B cell (primary cell): ENCODE data around the gene NKIRAS2. TPM values are rescaled to one million over a fixed set of nuclear protein-coding genes. Genes with fewer than 3 reads are reported as not detected.

Experiments
- ATAC-seq: fragments of 200-7000 bp; cut with Tn5 transposase; one replicate; pipeline ENCODE4 v1.10.0; 2021; ENCODE audit warnings: low read depth, mild to moderate bottlenecking, moderate number of reproducible peaks, moderate library complexity
- CTCF ChIA-PET: fragments of 350-600 bp; sonication (Branson Sonifier 250); formaldehyde crosslinking; loops from one replicate; lab custom pipeline; 2021; ENCODE audit warnings: antibody characterized with exemption, inconsistent platforms; lab: Charles Lee
- POLR2A ChIA-PET: fragments of 350-600 bp; sonication (Branson Sonifier 250); formaldehyde crosslinking; loops from one replicate; lab custom pipeline; 2021; ENCODE audit warnings: antibody characterized with exemption; lab: Charles Lee
- DNase-seq: peaks from one replicate; pipeline ENCODE4 v3.0.0; 2013
- H2AFZ ChIP-seq: 2 replicates; pipeline ENCODE4 v1.6.1; 2012; ENCODE audit warnings: mild to moderate bottlenecking, low read depth, low read length; ENCODE audit not compliant: insufficient read depth, poor library complexity, severe bottlenecking
- H3K27ac ChIP-seq, 2 donors: 1 replicate in 1 of 2; 2 replicates in 1 of 2; pipeline ENCODE4 v1.5.1; 2012 to 2013; ENCODE audit warnings: low read length in 2 of 2, mild to moderate bottlenecking in 2 of 2, moderate library complexity in 1 of 2
- H3K27me3 ChIP-seq, 4 experiments: fragments of 200-600 bp in 1 of 4; sonication (generic) in 1 of 4; replicated peaks in 1 of 4; 1 replicate in 2 of 4; 2 replicates in 2 of 4; pipeline versions ENCODE4 v1.6.1 to v1.7.0; 2013 to 2016; ENCODE audit warnings: low read length in 3 of 4, mild to moderate bottlenecking in 2 of 4, mixed read lengths in 1 of 4, moderate library complexity in 1 of 4; ENCODE audit not compliant: insufficient read depth in 4 of 4, control insufficient read depth in 3 of 4; ENCODE audit errors: control extremely low read depth in 1 of 4
- H3K36me3 ChIP-seq, 2 experiments: replicated peaks in 1 of 2; 1 replicate in 1 of 2; 2 replicates in 1 of 2; pipeline versions ENCODE4 v1.6.1 to v1.7.1; 2013; ENCODE audit warnings: low read length in 1 of 2; ENCODE audit not compliant: insufficient read depth in 2 of 2, control insufficient read depth in 1 of 2; ENCODE audit errors: control extremely low read depth in 1 of 2, extremely low read depth in 1 of 2
- H3K4me1 ChIP-seq, 2 donors: fragments of 200-600 bp in 1 of 2; sonication (generic) in 1 of 2; 1 replicate in 1 of 2; 2 replicates in 1 of 2; pipeline versions ENCODE4 v1.5.1 to v1.6.1; 2013 to 2017; ENCODE audit warnings: low read length in 2 of 2; ENCODE audit not compliant: control insufficient read depth in 2 of 2, insufficient read depth in 2 of 2
- H3K4me2 ChIP-seq: replicated peaks from 2 replicates; pipeline ENCODE3; 2012; ENCODE audit warnings: mild to moderate bottlenecking, low read depth, low read length; ENCODE audit not compliant: poor library complexity, severe bottlenecking
- H3K4me3 ChIP-seq, 5 experiments: fragments of 200-600 bp in 1 of 5; sonication (generic) in 1 of 5; 1 replicate in 3 of 5; 2 replicates in 2 of 5; pipeline versions ENCODE4 v1.5.1 to v1.7.0; 2011 to 2016; ENCODE audit warnings: low read length in 4 of 5, mild to moderate bottlenecking in 4 of 5, low read depth in 2 of 5, control low read depth in 1 of 5, moderate library complexity in 1 of 5; ENCODE audit not compliant: insufficient read depth in 1 of 5; ENCODE audit errors: control extremely low read depth in 1 of 5, extremely low read depth in 1 of 5
- H3K79me2 ChIP-seq: fragments of 200-600 bp; sonication (generic); one replicate; pipeline ENCODE4 v1.6.0; 2016; ENCODE audit warnings: low read length; ENCODE audit not compliant: control insufficient read depth, insufficient read depth
- H3K9ac ChIP-seq: fragments of 200-600 bp; sonication (generic); 2 replicates; pipeline ENCODE4 v1.6.1; 2017; ENCODE audit warnings: mild to moderate bottlenecking, low read length, moderate library complexity
- H3K9me3 ChIP-seq, 3 donors: one replicate each; pipeline versions ENCODE4 v1.6.1 to v1.7.1; 2013; ENCODE audit warnings: low read length in 2 of 3; ENCODE audit not compliant: control insufficient read depth in 2 of 3, insufficient read depth in 1 of 3; ENCODE audit errors: control extremely low read depth in 1 of 3
- H4K20me1 ChIP-seq: 2 replicates; pipeline ENCODE4 v1.6.0; 2012; ENCODE audit warnings: mild to moderate bottlenecking, low read length; ENCODE audit not compliant: insufficient read depth, control insufficient read depth, poor library complexity, severe bottlenecking
- H3K27ac Mint-ChIP-seq: one replicate; pipeline ENCODE4 v1.8.0; 2021; ENCODE audit warnings: mixed read lengths
- H3K27me3 Mint-ChIP-seq: one replicate; pipeline ENCODE4 v1.8.0; 2021; ENCODE audit warnings: mixed read lengths
- H3K4me1 Mint-ChIP-seq: one replicate; pipeline ENCODE4 v1.8.0; 2021; ENCODE audit warnings: mixed read lengths
- H3K4me3 Mint-ChIP-seq: one replicate; pipeline ENCODE4 v1.8.0; 2021; ENCODE audit warnings: mixed read lengths
- H3K9me3 Mint-ChIP-seq: one replicate; pipeline ENCODE4 v1.8.0; 2022; ENCODE audit warnings: mixed read lengths; ENCODE audit not compliant: insufficient read depth
- CTCF ChIP-seq: fragments of 200-600 bp; IDR thresholded peaks from one replicate; pipeline ENCODE4 v1.8.0; 2022; ENCODE audit warnings: antibody characterized with exemption, mild to moderate bottlenecking
- EZH2 ChIP-seq: IDR thresholded peaks from 2 replicates; pipeline ENCODE4 v1.6.1; 2012; ENCODE audit warnings: borderline replicate concordance, low read depth, mild to moderate bottlenecking, moderate library complexity, low read length; ENCODE audit not compliant: insufficient read depth, poor library complexity, severe bottlenecking
- WGBS: methylation state at CpG from one replicate; pipeline ENCODE4 v1.1.5; 2013; ENCODE audit warnings: missing lambda C conversion rate; ENCODE audit not compliant: insufficient coverage; 5-methylcytosine and 5-hydroxymethylcytosine counted together
- intact Hi-C: fragments of 100-400 bp; cut with micrococcal nuclease; formaldehyde crosslinking; loops from one replicate; pipeline ENCODE4 v1.10.0; 2022
- polyA plus RNA-seq: library from polyadenylated mRNA; depleted of rRNA; stranded (reverse); fragments of >200 nt; gene quantifications from 2 replicates; pipeline ENCODE4 v1.2.3, GENCODE V29; 2012
- total RNA-seq, 2 donors: library from RNA; stranded (reverse); fragments of 120-200 nt in 1 of 2; gene quantifications; 1 replicate in 1 of 2; 2 replicates in 1 of 2; pipeline versions ENCODE4 v1.2.3 to v1.2.4, GENCODE V29; 2013 to 2022

The NKIRAS2 gene
- total and polyA plus RNA-seq, 2 donors (not counting 1 experiment from before 2014, with no cell fraction given): 22.0 to 29.2 TPM

- peaks cover 17 to 66% of the 10 kb centered on the region in 2 experiments for H3K36me3 ChIP-seq
- ChIA-PET POLR2A (no interaction called here), CTCF (interaction anchor here (1.0 to 1.4 kb wide), 2 partner anchors 17 to 19 kb away, joined by 3 to 4 read pairs; partner anchors contain the start of gene DNAJC7)
- H3K4me3 ChIP-seq: no peak overlapping the region
- H3K4me1 ChIP-seq: peaks cover 20 to 29% of the 10 kb centered on the region in 2 donors
- DNase-seq (no peak), ATAC-seq (no peak)
- no peak overlapping the region for H3K4me3 Mint-ChIP-seq
- H3K4me2 ChIP-seq: no peak overlapping the region
- no peak overlapping the region for H3K27ac Mint-ChIP-seq
- peaks cover 27% of the 10 kb centered on the region for H4K20me1 ChIP-seq
- peaks cover 33% of the 10 kb centered on the region for H3K79me2 ChIP-seq
- peaks cover 28% of the 10 kb centered on the region for H3K4me1 Mint-ChIP-seq
- WGBS: no CpG with 5 or more reads among the region's 2 CpGs
- intact Hi-C loops: no loop called here
- H3K27me3 ChIP-seq: no peaks in the 10 kb centered on the region
- no peak overlapping the region for H3K9ac ChIP-seq
- no peaks in the 10 kb centered on the region for H3K9me3 ChIP-seq
- TF ChIP-seq CTCF (no peak), EZH2 (no peak)
- H3K9me3 Mint-ChIP-seq: no peaks in the 10 kb centered on the region
- no peak overlapping the region for H3K27ac ChIP-seq
- H3K27me3 Mint-ChIP-seq: no peaks in the 10 kb centered on the region
- no peak overlapping the region for H2AFZ ChIP-seq
Measured at GRCh38 chr17:41998497-41998896, 21.4 kb upstream of the NKIRAS2 start.

- Histone ChIP-seq H3K4me1 (peaks cover 16 to 22% of the 10 kb centered on the region in 2 donors), H3K36me3 (peaks cover 13 to 53% of the 10 kb centered on the region in 2 experiments), H3K27me3 (no peaks in the 10 kb centered on the region), H3K4me2 (no peak overlapping the region), H3K9ac (no peak overlapping the region), H2AFZ (no peak overlapping the region), H3K9me3 (no peaks in the 10 kb centered on the region), H3K79me2 (peaks cover 47% of the 10 kb centered on the region), H4K20me1 (peaks cover 44% of the 10 kb centered on the region), H3K27ac (no peak overlapping the region), H3K4me3 (no peak overlapping the region)
- no peak for DNase-seq
- intact Hi-C loops: no loop called here
- WGBS: 100% methylated on average over 1 of the region's 3 CpGs
- ATAC-seq: no peak
- no peak for TF ChIP-seq CTCF
- TF ChIP-seq EZH2: no peak
- Mint-ChIP-seq H3K9me3 (no peaks in the 10 kb centered on the region), H3K4me1 (peaks cover 29% of the 10 kb centered on the region), H3K4me3 (no peak overlapping the region), H3K27ac (no peak overlapping the region), H3K27me3 (no peaks in the 10 kb centered on the region)
- POLR2A ChIA-PET: no interaction called here
- CTCF ChIA-PET: interaction anchor here (1.2 kb wide), 2 partner anchors 16 to 20 kb away, joined by 3 read pairs; partner anchors contain the start of genes DNAJC7 and NKIRAS2
Measured at GRCh38 chr17:42000413-42001133, 19.3 kb upstream of the NKIRAS2 start.
